ENCODE measurements around the gene PDCD4.
A peak's percentile ranks its signal among the peaks of the same experiment; 100 is the strongest.
"Not testable (repeated sequence)": the region's sequence is repeated elsewhere in the genome, so short reads cannot be mapped to it uniquely, and the experiment has no call there.

Gene PDCD4

GRCh38 chr10:110862961-110863360 lies 8.8 kb upstream of the PDCD4 start:
- DNase-seq = no peak

GRCh38 chr10:110863361-110863760 lies 8.4 kb upstream of the PDCD4 start:
- DNase-seq = no peak

GRCh38 chr10:110863956-110864355 lies 7.8 kb upstream of the PDCD4 start:
- DNase-seq = no peak

GRCh38 chr10:110864662-110865140 lies 7.0 kb upstream of the PDCD4 start:
- DNase-seq = no peak

GRCh38 chr10:110865186-110865808 lies 6.4 kb upstream of the PDCD4 start:
- DNase-seq = peak; percentile 64

GRCh38 chr10:110865809-110866482 lies 5.8 kb upstream of the PDCD4 start:
- DNase-seq = peak; percentile 61

GRCh38 chr10:110867011-110867806 lies 4.5 kb upstream of the PDCD4 start:
- not testable (repeated sequence) for DNase-seq

- DNase-seq = no peak
Measured at GRCh38 chr10:110867807-110868465, 3.8 kb upstream of the PDCD4 start.

- no peak for DNase-seq
Measured at GRCh38 chr10:110868981-110869380, 2.7 kb upstream of the PDCD4 start.

- no peak for DNase-seq
Measured at GRCh38 chr10:110870823-110871297, 868 bp upstream of the PDCD4 start.

- peak; percentile 90 for DNase-seq
Measured at GRCh38 chr10:110872145-110872983, 636 bp downstream of the PDCD4 start.

- DNase-seq = no peak
Measured at GRCh38 chr10:110872984-110873923, 1.5 kb downstream of the PDCD4 start.

GRCh38 chr10:110873951-110874350 lies 2.2 kb downstream of the PDCD4 start:
- no peak for DNase-seq

GRCh38 chr10:110876000-110876399 lies 4.3 kb downstream of the PDCD4 start:
- no peak for DNase-seq

GRCh38 chr10:110876788-110877187 lies 5.1 kb downstream of the PDCD4 start:
- DNase-seq = no peak

- DNase-seq = no peak
Measured at GRCh38 chr10:110880012-110880411, 8.3 kb downstream of the PDCD4 start.

- no peak for DNase-seq
Measured at GRCh38 chr10:110881247-110881646, 9.5 kb downstream of the PDCD4 start.

GRCh38 chr10:110881905-110882304 lies 10.2 kb downstream of the PDCD4 start:
- DNase-seq = no peak

- DNase-seq = no peak
Measured at GRCh38 chr10:110883924-110884323, 12.2 kb downstream of the PDCD4 start.

GRCh38 chr10:110885932-110886674 lies 14.4 kb downstream of the PDCD4 start:
- DNase-seq = no peak
